Left ventricle myocardium inferior (tissue), 1 donor: ENCODE results near the gene FFAR2. TPM values are rescaled to one million over a fixed set of nuclear protein-coding genes. Genes with fewer than 3 reads are reported as not detected.

Experiments used
- DNase-seq: peaks from one replicate; pipeline ENCODE4 v3.0.0-alpha.2; 2020
- H3K27ac ChIP-seq: fragments of 200-600 bp; replicated peaks from 2 replicates; pipeline ENCODE4 v1.8.0; 2021
- H3K27me3 ChIP-seq: fragments of 200-600 bp; 2 replicates; pipeline ENCODE4 v1.8.0; 2021; ENCODE audit warnings: low read depth
- H3K36me3 ChIP-seq: fragments of 200-600 bp; 2 replicates; pipeline ENCODE4 v1.8.0; 2021
- H3K4me1 ChIP-seq: fragments of 200-600 bp; 2 replicates; pipeline ENCODE4 v1.8.0; 2021
- H3K4me3 ChIP-seq: fragments of 200-600 bp; 2 replicates; pipeline ENCODE4 v1.8.0; 2021; ENCODE audit warnings: mild to moderate bottlenecking, moderate library complexity
- H3K9me3 ChIP-seq: fragments of 200-600 bp; replicated peaks from 2 replicates; pipeline ENCODE4 v1.8.0; 2021
- CTCF ChIP-seq: fragments of 200-600 bp; IDR thresholded peaks from 2 replicates; pipeline ENCODE4 v1.8.0; 2021; ENCODE audit warnings: antibody characterized with exemption, mild to moderate bottlenecking, borderline replicate concordance
- intact Hi-C: fragments of 100-400 bp; cut with micrococcal nuclease; formaldehyde crosslinking; loops from one replicate; pipeline ENCODE4 v1.11.0; 2022
- total RNA-seq: library from RNA; stranded (reverse); fragmentation: NEBNext Ultra II Directional; extraction: Animal tissue kit (Norgen Biotek cat#: 25700); gene quantifications from one replicate; pipeline ENCODE4 v1.2.1, GENCODE V29; 2021
- donor health status: DM: no; HTN: yes; CAD: no; lungs with severe emphysema.

The FFAR2 gene
- total RNA-seq, 1 donor from 2014 or later = 0.27 TPM

GRCh38 chr19:35429698-35430408 is 18.2 kb upstream of the FFAR2 start:
- peak; percentile 34 for DNase-seq
- Histone ChIP-seq H3K36me3 (no peaks in the 10 kb centered on the region), H3K27me3 (no peaks in the 10 kb centered on the region), H3K9me3 (peaks cover 14% of the 10 kb centered on the region), H3K4me3 (no peak overlapping the region), H3K27ac (no peak overlapping the region), H3K4me1 (peaks cover 11% of the 10 kb centered on the region)
- intact Hi-C loops = no loop called here
- TF ChIP-seq CTCF = no peak

GRCh38 chr19:35430409-35431144 is 17.5 kb upstream of the FFAR2 start:
- DNase-seq = no peak
- intact Hi-C loops = no loop called here
- H3K4me3 ChIP-seq = no peak overlapping the region
- TF ChIP-seq CTCF = no peak
- H3K9me3 ChIP-seq = peaks cover 14% of the 10 kb centered on the region
- no peak overlapping the region for H3K27ac ChIP-seq
- H3K4me1 ChIP-seq = peaks cover 19% of the 10 kb centered on the region
- H3K27me3 ChIP-seq = no peaks in the 10 kb centered on the region
- no peaks in the 10 kb centered on the region for H3K36me3 ChIP-seq

GRCh38 chr19:35431145-35431807 is 16.8 kb upstream of the FFAR2 start:
- peaks cover 26% of the 10 kb centered on the region for H3K4me1 ChIP-seq
- H3K36me3 ChIP-seq = no peaks in the 10 kb centered on the region
- TF ChIP-seq CTCF = no peak
- DNase-seq = no peak
- H3K27ac ChIP-seq = no peak overlapping the region
- intact Hi-C loops = no loop called here
- H3K9me3 ChIP-seq = peaks cover 14% of the 10 kb centered on the region
- H3K27me3 ChIP-seq = no peaks in the 10 kb centered on the region
- H3K4me3 ChIP-seq = no peak overlapping the region

- peaks cover 14% of the 10 kb centered on the region for H3K9me3 ChIP-seq
- intact Hi-C loops = no loop called here
- no peaks in the 10 kb centered on the region for H3K27me3 ChIP-seq
- peaks cover 41% of the 10 kb centered on the region for H3K4me1 ChIP-seq
- DNase-seq = no peak
- no peak overlapping the region for H3K4me3 ChIP-seq
- TF ChIP-seq CTCF = no peak
- no peaks in the 10 kb centered on the region for H3K36me3 ChIP-seq
- no peak overlapping the region for H3K27ac ChIP-seq
Measured at GRCh38 chr19:35432911-35433310, 15.1 kb upstream of the FFAR2 start.

GRCh38 chr19:35433448-35433847 is 14.6 kb upstream of the FFAR2 start:
- Histone ChIP-seq H3K4me3 (no peak overlapping the region), H3K27ac (no peak overlapping the region), H3K27me3 (no peaks in the 10 kb centered on the region), H3K4me1 (peaks cover 41% of the 10 kb centered on the region), H3K36me3 (no peaks in the 10 kb centered on the region), H3K9me3 (peaks cover 14% of the 10 kb centered on the region)
- no peak for TF ChIP-seq CTCF
- no peak for DNase-seq
- intact Hi-C loops = no loop called here
